Thymus (tissue), 11 donors: ENCODE results near the gene DCD. TPM values are rescaled to one million over a fixed set of nuclear protein-coding genes. Genes with fewer than 3 reads are reported as not detected.

ENCODE experiments used
- DNase-seq, 9 donors: peaks; one replicate each; pipeline ENCODE4 v3.0.0-alpha.2; 2013; ENCODE audit warnings: low spot score in 9 of 9, low read depth in 6 of 9, missing footprints in 1 of 9
- H3K27ac ChIP-seq, 2 donors: one replicate each; pipeline ENCODE4 v1.5.1; 2013; ENCODE audit warnings: control low read depth in 1 of 2, low read depth in 1 of 2, low read length in 1 of 2, mild to moderate bottlenecking in 1 of 2, moderate library complexity in 1 of 2
- H3K27me3 ChIP-seq, 2 donors: one replicate each; pipeline ENCODE4 v1.5.1; 2013; ENCODE audit warnings: low read length in 1 of 2; ENCODE audit not compliant: control insufficient read depth in 2 of 2, insufficient read depth in 1 of 2
- H3K36me3 ChIP-seq, 2 donors: one replicate each; pipeline ENCODE4 v1.5.1; 2013; ENCODE audit warnings: low read length in 1 of 2, mild to moderate bottlenecking in 1 of 2, moderate library complexity in 1 of 2; ENCODE audit not compliant: control insufficient read depth in 2 of 2, insufficient read depth in 2 of 2
- H3K4me1 ChIP-seq, 2 donors: one replicate each; pipeline ENCODE4 v1.5.1; 2013; ENCODE audit warnings: low read length in 2 of 2; ENCODE audit not compliant: control insufficient read depth in 2 of 2, insufficient read depth in 2 of 2
- H3K4me3 ChIP-seq, 2 donors: one replicate each; pipeline ENCODE4 v1.5.1; 2013; ENCODE audit warnings: low read length in 2 of 2, control low read depth in 1 of 2, mild to moderate bottlenecking in 1 of 2
- H3K9me3 ChIP-seq, 2 donors: one replicate each; pipeline ENCODE4 v1.5.1; 2013; ENCODE audit warnings: low read length in 1 of 2, mild to moderate bottlenecking in 1 of 2; ENCODE audit not compliant: control insufficient read depth in 2 of 2, insufficient read depth in 1 of 2
- WGBS: extraction: QIAGEN DNeasy Blood & Tissue Kit; methylation state at CpG from one replicate; pipeline ENCODE4 v1.1.7; 2013; 5-methylcytosine and 5-hydroxymethylcytosine counted together
- polyA plus RNA-seq: library from polyadenylated mRNA; stranded (reverse); fragments of 200-250 nt; gene quantifications from one replicate; pipeline ENCODE4 v1.2.3, GENCODE V29; 2013
- total RNA-seq: library from RNA; stranded (reverse); fragments of 120-200 nt; gene quantifications from one replicate; pipeline ENCODE4 v1.2.4, GENCODE V29; 2013
- donor health status: healthy.

The DCD gene
- total and polyA plus RNA-seq, 2 donors = 0.85 to 2.7 TPM

GRCh38 chr12:54605138-54605970 lies 42.8 kb downstream of the DCD start:
- Histone ChIP-seq H3K36me3 (no peaks in the 10 kb centered on the region), H3K27ac (no peak overlapping the region), H3K9me3 (no peaks in the 10 kb centered on the region), H3K4me1 (no peaks in the 10 kb centered on the region), H3K27me3 (peaks cover 0 to 4% of the 10 kb centered on the region in 2 donors), H3K4me3 (no peak overlapping the region)
- no peak for DNase-seq
- 96% methylated on average over 6 of the region's 6 CpGs for WGBS

- 97% methylated on average over 4 of the region's 4 CpGs for WGBS
- H3K36me3 ChIP-seq = no peaks in the 10 kb centered on the region
- H3K27me3 ChIP-seq = peaks cover 0 to 4% of the 10 kb centered on the region in 2 donors
- H3K27ac ChIP-seq = no peak overlapping the region
- H3K4me3 ChIP-seq = no peak overlapping the region
- no peaks in the 10 kb centered on the region for H3K9me3 ChIP-seq
- DNase-seq = no peak
- no peaks in the 10 kb centered on the region for H3K4me1 ChIP-seq
Observed at GRCh38 chr12:54604436-54604835, 43.7 kb downstream of the DCD start.

GRCh38 chr12:54603872-54604271 lies 44.3 kb downstream of the DCD start:
- DNase-seq = no peak

GRCh38 chr12:54603173-54603814 lies 44.9 kb downstream of the DCD start:
- peak; percentile 18 to 79 (median 43) for DNase-seq
- Histone ChIP-seq H3K9me3 (no peaks in the 10 kb centered on the region), H3K36me3 (no peaks in the 10 kb centered on the region), H3K27ac (no peak overlapping the region), H3K4me3 (no peak overlapping the region), H3K4me1 (no peaks in the 10 kb centered on the region), H3K27me3 (peaks cover 0 to 5% of the 10 kb centered on the region in 2 donors)
- 29% methylated on average over 8 of the region's 8 CpGs for WGBS

More at GRCh38 chr12:54603872-54604271, 44.3 kb downstream of the DCD start:
- H3K36me3 ChIP-seq = no peaks in the 10 kb centered on the region
- WGBS = 96% methylated on average over 5 of the region's 5 CpGs
- H3K9me3 ChIP-seq = no peaks in the 10 kb centered on the region
- H3K4me1 ChIP-seq = no peaks in the 10 kb centered on the region
- H3K27me3 ChIP-seq = peaks cover 0 to 6% of the 10 kb centered on the region in 2 donors
- H3K4me3 ChIP-seq = no peak overlapping the region
- H3K27ac ChIP-seq = no peak overlapping the region

GRCh38 chr12:54602661-54603060 lies 45.5 kb downstream of the DCD start:
- DNase-seq = no peak

DNA sequence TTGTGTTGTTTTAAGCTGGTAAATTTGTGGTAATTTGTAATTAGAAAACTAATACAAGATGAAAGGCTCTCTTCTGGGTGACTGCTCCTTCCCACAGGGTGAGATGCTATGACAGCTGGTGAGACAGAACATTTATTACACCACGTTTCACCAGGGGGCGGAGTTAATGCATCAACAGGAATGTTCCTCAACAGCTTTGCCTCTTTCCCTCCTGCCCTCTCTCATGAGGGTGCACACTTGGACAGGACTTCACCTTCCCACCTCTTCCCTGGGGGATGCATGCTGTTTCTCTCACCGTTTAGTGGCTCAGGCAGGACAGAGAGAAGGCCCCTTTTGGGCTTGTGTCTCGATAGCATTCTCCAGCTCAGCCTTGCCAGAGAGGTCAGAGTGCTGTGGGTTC lies 46.3 kb downstream of the DCD start:
- no peak for DNase-seq
- peaks cover under 1 to 3% of the 10 kb centered on the region in 2 donors for H3K4me1 ChIP-seq
- H3K36me3 ChIP-seq = no peaks in the 10 kb centered on the region
- H3K27me3 ChIP-seq = peaks cover 0 to 5% of the 10 kb centered on the region in 2 donors
- H3K4me3 ChIP-seq = no peak overlapping the region
- H3K27ac ChIP-seq = no peak overlapping the region
- H3K9me3 ChIP-seq = no peaks in the 10 kb centered on the region
- WGBS = 70% methylated on average over 4 of the region's 4 CpGs

More at GRCh38 chr12:54602661-54603060, 45.5 kb downstream of the DCD start:
- Histone ChIP-seq H3K9me3 (no peaks in the 10 kb centered on the region), H3K4me1 (no peaks in the 10 kb centered on the region), H3K27ac (no peak overlapping the region), H3K4me3 (no peak overlapping the region), H3K27me3 (peaks cover 0 to 5% of the 10 kb centered on the region in 2 donors), H3K36me3 (no peaks in the 10 kb centered on the region)
- 63% methylated on average over 2 of the region's 2 CpGs for WGBS

- H3K9me3 ChIP-seq = no peaks in the 10 kb centered on the region
- H3K36me3 ChIP-seq = no peaks in the 10 kb centered on the region
- WGBS = 90% methylated on average over 5 of the region's 5 CpGs
- H3K27ac ChIP-seq = no peak overlapping the region
- peaks cover 0 to 9% of the 10 kb centered on the region in 2 donors for H3K27me3 ChIP-seq
- no peak overlapping the region for H3K4me3 ChIP-seq
- no peak for DNase-seq
- H3K4me1 ChIP-seq = peaks cover 2 to 12% of the 10 kb centered on the region in 2 donors
Observed at GRCh38 chr12:54598970-54599369, 49.2 kb downstream of the DCD start.

DNA sequence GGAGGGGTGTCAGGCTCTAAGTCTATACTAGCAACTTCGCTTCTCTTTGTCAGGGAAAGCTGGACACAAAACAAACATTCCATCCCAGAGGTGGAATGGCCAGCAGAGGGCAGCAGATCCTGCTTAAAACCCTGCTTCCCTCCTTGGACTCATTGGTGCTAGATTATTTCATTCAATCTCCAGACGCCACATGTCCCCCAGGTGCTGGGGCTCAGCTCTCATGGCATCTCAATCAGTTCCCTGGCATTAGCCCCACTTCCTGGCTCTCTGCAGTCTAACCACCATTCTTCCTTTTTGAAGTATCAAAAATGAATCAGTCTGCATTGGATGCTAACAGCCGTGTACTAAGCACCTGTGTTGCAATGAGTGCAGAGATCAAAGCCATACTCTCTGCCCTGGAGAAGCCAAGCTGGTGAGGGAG lies 51.6 kb downstream of the DCD start:
- Histone ChIP-seq H3K36me3 (no peaks in the 10 kb centered on the region), H3K4me1 (peaks cover 2 to 12% of the 10 kb centered on the region in 2 donors), H3K27me3 (peaks cover 0 to 25% of the 10 kb centered on the region in 2 donors), H3K4me3 (no peak overlapping the region), H3K9me3 (no peaks in the 10 kb centered on the region), H3K27ac (peak overlapping the region in 1 of 2 donors; percentile 52)
- DNase-seq = peak; percentile 23 to 75 (median 42)
- WGBS = 13% methylated on average over 3 of the region's 3 CpGs

- H3K4me1 ChIP-seq = peaks cover 2 to 12% of the 10 kb centered on the region in 2 donors
- no peaks in the 10 kb centered on the region for H3K36me3 ChIP-seq
- peaks cover 0 to 36% of the 10 kb centered on the region in 2 donors for H3K27me3 ChIP-seq
- no peak overlapping the region for H3K27ac ChIP-seq
- 92% methylated on average over 3 of the region's 3 CpGs for WGBS
- DNase-seq = no peak
- no peaks in the 10 kb centered on the region for H3K9me3 ChIP-seq
- H3K4me3 ChIP-seq = no peak overlapping the region
Observed at GRCh38 chr12:54595471-54595870, 52.7 kb downstream of the DCD start.
